CD4-positive, CD25-positive, alpha-beta regulatory T cell (primary cell): ENCODE measurements around the gene CTNNA2. TPM values are rescaled to one million over a fixed set of nuclear protein-coding genes. Genes with fewer than 3 reads are reported as not detected.

Experiments used
- ATAC-seq, 2 donors: fragments of 150-1000 bp; cut with Tn5 transposase; one replicate each; pipeline ENCODE4 v1.10.0; 2021; ENCODE audit warnings: low read depth in 2 of 2, moderate number of reproducible peaks in 2 of 2, moderate library complexity in 1 of 2
- DNase-seq, 3 donors: peaks; one replicate each; pipeline versions ENCODE4 v3.0.0 to v3.0.0-alpha.2; 2012 to 2022; ENCODE audit warnings: mixed read lengths in 1 of 3
- H3K27ac ChIP-seq: one replicate; pipeline ENCODE4 v1.7.0; 2013; ENCODE audit warnings: mild to moderate bottlenecking, low read length; ENCODE audit not compliant: insufficient read depth, poor library complexity, severe bottlenecking
- H3K27me3 ChIP-seq: one replicate; pipeline ENCODE4 v1.7.0; 2013; ENCODE audit warnings: low read length; ENCODE audit not compliant: control insufficient read depth, insufficient read depth
- H3K36me3 ChIP-seq: one replicate; pipeline ENCODE4 v1.7.0; 2013; ENCODE audit warnings: mild to moderate bottlenecking, low read length, moderate library complexity; ENCODE audit not compliant: control insufficient read depth, insufficient read depth
- H3K4me1 ChIP-seq: 2 replicates; pipeline ENCODE4 v1.7.0; 2013; ENCODE audit warnings: mild to moderate bottlenecking, low read length; ENCODE audit not compliant: insufficient read depth, control insufficient read depth, poor library complexity, severe bottlenecking
- H3K4me3 ChIP-seq: one replicate; pipeline ENCODE4 v1.7.0; 2013; ENCODE audit warnings: low read depth, mild to moderate bottlenecking, low read length, moderate library complexity
- H3K9me3 ChIP-seq, 2 experiments: 1 replicate in 1 of 2; 2 replicates in 1 of 2; pipeline ENCODE4 v1.7.0; 2013; ENCODE audit warnings: low read length in 2 of 2, mild to moderate bottlenecking in 1 of 2, moderate library complexity in 1 of 2; ENCODE audit not compliant: control insufficient read depth in 2 of 2
- H3K27ac Mint-ChIP-seq, 3 donors: one replicate each; pipeline ENCODE4 v1.8.0; 2020 to 2022; ENCODE audit warnings: mild to moderate bottlenecking in 3 of 3, mixed read lengths in 3 of 3, moderate library complexity in 2 of 3
- H3K27me3 Mint-ChIP-seq: one replicate; pipeline ENCODE4 v1.8.0; 2022; ENCODE audit warnings: mild to moderate bottlenecking, mixed read lengths
- H3K36me3 Mint-ChIP-seq: one replicate; pipeline ENCODE4 v1.8.0; 2020; ENCODE audit warnings: mixed read lengths
- H3K4me1 Mint-ChIP-seq, 4 donors: one replicate each; pipeline ENCODE4 v1.8.0; 2020 to 2022; ENCODE audit warnings: mixed read lengths in 4 of 4, mild to moderate bottlenecking in 1 of 4
- H3K4me3 Mint-ChIP-seq, 4 donors: one replicate each; pipeline ENCODE4 v1.8.0; 2020 to 2022; ENCODE audit warnings: mild to moderate bottlenecking in 4 of 4, mixed read lengths in 4 of 4, moderate library complexity in 3 of 4
- H3K9me3 Mint-ChIP-seq, 7 donors: one replicate each; pipeline ENCODE4 v1.8.0; 2020 to 2022; ENCODE audit warnings: mixed read lengths in 7 of 7, mild to moderate bottlenecking in 3 of 7, moderate library complexity in 2 of 7
- polyA plus RNA-seq, 4 donors: library from polyadenylated mRNA; unstranded; fragments of 300-500 nt; fragmentation: Illumina TruSeq; gene quantifications; one replicate each; pipeline ENCODE4 v1.2.3, GENCODE V29; 2021
- total RNA-seq: library from RNA; stranded (reverse); gene quantifications from one replicate; pipeline ENCODE4 v1.2.3, GENCODE V29; 2022

The CTNNA2 gene
- total and polyA plus RNA-seq, 5 donors from 2014 or later = not detected

DNA sequence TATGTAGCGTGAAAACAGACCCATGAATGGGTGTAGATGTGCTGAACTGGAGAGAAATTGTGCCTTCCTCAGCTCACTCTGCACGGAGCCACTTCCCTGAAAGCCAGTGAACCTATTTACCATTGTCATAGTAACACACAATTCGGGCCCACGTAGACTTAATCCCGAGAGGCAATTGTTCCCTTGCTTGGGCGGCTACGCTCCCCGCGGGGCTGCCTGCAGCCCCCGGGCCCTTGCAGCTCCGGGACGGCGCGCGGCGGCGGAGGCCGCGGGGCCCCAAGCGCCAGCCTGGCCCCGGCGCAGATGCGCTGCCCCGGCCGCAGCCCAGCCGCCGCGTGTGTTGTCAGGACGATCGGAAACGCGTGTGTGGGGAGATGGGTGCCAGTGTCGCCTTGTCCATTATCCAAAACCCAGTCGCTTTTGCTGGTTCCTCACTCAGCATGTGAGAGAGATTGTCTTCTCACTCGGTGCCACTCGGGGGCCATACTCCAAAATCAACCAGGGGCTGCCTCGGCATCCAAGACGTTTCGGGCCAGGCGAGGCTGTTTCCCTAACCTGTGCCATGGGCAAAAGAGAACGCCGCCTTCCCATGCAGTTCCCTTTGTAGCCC is 809.6 kb downstream of the CTNNA2 start:
- no peaks in the 10 kb centered on the region for H3K4me1 ChIP-seq
- no peaks in the 10 kb centered on the region for H3K27me3 Mint-ChIP-seq
- H3K4me3 ChIP-seq = no peak overlapping the region
- peaks cover 0 to 2% (median 1%) of the 10 kb centered on the region in 7 donors for H3K9me3 Mint-ChIP-seq
- DNase-seq = no peak
- H3K27ac Mint-ChIP-seq = no peak overlapping the region
- no peak for ATAC-seq
- no peak overlapping the region for H3K27ac ChIP-seq
- H3K36me3 ChIP-seq = no peaks in the 10 kb centered on the region
- H3K4me1 Mint-ChIP-seq = no peaks in the 10 kb centered on the region
- H3K27me3 ChIP-seq = no peaks in the 10 kb centered on the region
- no peak overlapping the region for H3K4me3 Mint-ChIP-seq
- no peaks in the 10 kb centered on the region for H3K36me3 Mint-ChIP-seq
- H3K9me3 ChIP-seq = no peaks in the 10 kb centered on the region

- Mint-ChIP-seq H3K4me3 (no peak overlapping the region), H3K27ac (no peak overlapping the region), H3K9me3 (peaks cover 0 to 2% (median 0%) of the 10 kb centered on the region in 7 donors), H3K36me3 (no peaks in the 10 kb centered on the region), H3K27me3 (no peaks in the 10 kb centered on the region), H3K4me1 (no peaks in the 10 kb centered on the region)
- H3K9me3 ChIP-seq = no peaks in the 10 kb centered on the region
- H3K4me1 ChIP-seq = no peaks in the 10 kb centered on the region
- no peak overlapping the region for H3K27ac ChIP-seq
- ATAC-seq = no peak
- DNase-seq = no peak
- no peaks in the 10 kb centered on the region for H3K36me3 ChIP-seq
- no peak overlapping the region for H3K4me3 ChIP-seq
- H3K27me3 ChIP-seq = no peaks in the 10 kb centered on the region
Observed at GRCh38 chr2:80322958-80323357, 810.1 kb downstream of the CTNNA2 start.

GRCh38 chr2:80323610-80324009 is 810.8 kb downstream of the CTNNA2 start:
- no peak overlapping the region for H3K4me3 Mint-ChIP-seq
- Histone ChIP-seq H3K9me3 (no peaks in the 10 kb centered on the region), H3K4me1 (no peaks in the 10 kb centered on the region), H3K27me3 (no peaks in the 10 kb centered on the region), H3K36me3 (no peaks in the 10 kb centered on the region), H3K4me3 (no peak overlapping the region), H3K27ac (no peak overlapping the region)
- DNase-seq (no peak), ATAC-seq (no peak)
- no peaks in the 10 kb centered on the region for H3K27me3 Mint-ChIP-seq
- no peaks in the 10 kb centered on the region for H3K4me1 Mint-ChIP-seq
- no peaks in the 10 kb centered on the region for H3K36me3 Mint-ChIP-seq
- H3K9me3 Mint-ChIP-seq = peaks cover 0 to 3% (median 0%) of the 10 kb centered on the region in 7 donors
- H3K27ac Mint-ChIP-seq = no peak overlapping the region

DNA sequence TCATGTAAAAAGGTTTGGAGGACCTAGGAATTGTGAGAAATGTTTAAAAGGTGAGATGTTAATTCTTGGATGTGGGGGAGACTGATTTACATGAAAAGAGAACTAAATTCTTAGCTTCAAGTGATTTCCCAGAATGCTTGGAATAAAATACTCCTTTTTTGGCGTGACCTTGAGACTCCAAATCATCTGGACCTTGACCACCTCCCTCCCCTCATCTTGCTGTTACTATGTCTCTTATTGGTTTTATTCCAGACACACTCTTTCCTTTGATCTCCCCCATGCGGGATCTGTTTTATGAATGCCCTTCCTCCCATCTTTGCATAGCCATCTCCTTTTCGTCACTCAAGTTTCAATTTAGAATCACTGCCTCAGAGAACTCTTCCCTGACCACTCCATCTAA is 811.7 kb downstream of the CTNNA2 start:
- H3K9me3 ChIP-seq = no peaks in the 10 kb centered on the region
- peaks cover 0 to 3% (median 1%) of the 10 kb centered on the region in 7 donors for H3K9me3 Mint-ChIP-seq
- H3K4me1 ChIP-seq = no peaks in the 10 kb centered on the region
- no peak overlapping the region for H3K4me3 Mint-ChIP-seq
- no peaks in the 10 kb centered on the region for H3K36me3 ChIP-seq
- H3K4me3 ChIP-seq = no peak overlapping the region
- H3K4me1 Mint-ChIP-seq = no peaks in the 10 kb centered on the region
- DNase-seq (no peak), ATAC-seq (no peak)
- H3K27me3 ChIP-seq = no peaks in the 10 kb centered on the region
- H3K36me3 Mint-ChIP-seq = no peaks in the 10 kb centered on the region
- no peak overlapping the region for H3K27ac Mint-ChIP-seq
- no peak overlapping the region for H3K27ac ChIP-seq
- H3K27me3 Mint-ChIP-seq = no peaks in the 10 kb centered on the region

DNA sequence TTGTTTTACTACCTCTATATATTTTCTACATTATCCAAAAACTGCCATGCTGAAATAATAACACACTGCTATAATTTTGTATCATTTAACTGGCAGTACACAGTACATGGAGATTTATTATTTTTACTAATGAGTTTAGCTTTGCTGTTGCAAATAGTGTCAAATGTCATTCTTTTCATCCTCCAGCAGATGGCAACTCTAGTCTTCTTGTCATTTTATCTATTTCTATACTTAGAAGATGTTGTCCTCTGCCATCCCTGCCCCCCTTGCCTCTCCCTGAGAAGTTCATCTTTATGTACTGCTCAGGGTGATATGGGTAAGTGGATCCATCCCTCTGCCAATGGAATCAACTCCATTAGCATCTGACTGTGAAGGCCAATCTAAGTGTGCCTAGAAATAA is 813.4 kb downstream of the CTNNA2 start:
- Histone ChIP-seq H3K9me3 (no peaks in the 10 kb centered on the region), H3K27me3 (no peaks in the 10 kb centered on the region), H3K4me3 (no peak overlapping the region), H3K27ac (no peak overlapping the region), H3K4me1 (no peaks in the 10 kb centered on the region), H3K36me3 (no peaks in the 10 kb centered on the region)
- DNase-seq = no peak
- H3K4me3 Mint-ChIP-seq = no peak overlapping the region
- no peaks in the 10 kb centered on the region for H3K27me3 Mint-ChIP-seq
- H3K4me1 Mint-ChIP-seq = no peaks in the 10 kb centered on the region
- peaks cover 0 to 3% (median 1%) of the 10 kb centered on the region in 7 donors for H3K9me3 Mint-ChIP-seq
- ATAC-seq = no peak
- no peaks in the 10 kb centered on the region for H3K36me3 Mint-ChIP-seq
- no peak overlapping the region for H3K27ac Mint-ChIP-seq

DNA sequence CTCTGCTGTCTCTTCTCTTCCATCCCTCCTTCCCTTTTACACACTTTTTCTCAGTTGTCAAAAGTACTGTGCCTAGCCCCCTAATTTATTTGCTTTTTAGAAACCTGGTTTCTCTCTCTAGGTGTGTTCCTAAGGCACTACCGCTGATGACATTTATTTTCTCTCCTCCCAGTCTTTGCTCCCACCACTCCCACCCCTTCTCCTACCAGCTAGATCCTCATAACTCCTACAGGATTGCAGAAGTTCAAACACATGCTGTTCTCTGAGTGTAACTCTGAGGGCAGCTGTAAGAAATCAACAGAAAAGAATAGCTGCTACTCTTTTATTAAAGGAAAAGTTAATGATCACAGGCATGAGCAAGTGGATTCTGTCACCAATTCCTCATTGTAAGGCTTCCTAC is 814.0 kb downstream of the CTNNA2 start:
- Mint-ChIP-seq H3K27me3 (no peaks in the 10 kb centered on the region), H3K27ac (no peak overlapping the region), H3K9me3 (peaks cover 0 to 3% (median 2%) of the 10 kb centered on the region in 7 donors), H3K36me3 (no peaks in the 10 kb centered on the region), H3K4me3 (no peak overlapping the region), H3K4me1 (no peaks in the 10 kb centered on the region)
- Histone ChIP-seq H3K27me3 (no peaks in the 10 kb centered on the region), H3K4me3 (no peak overlapping the region), H3K9me3 (no peaks in the 10 kb centered on the region), H3K4me1 (no peaks in the 10 kb centered on the region), H3K27ac (no peak overlapping the region), H3K36me3 (no peaks in the 10 kb centered on the region)
- DNase-seq (no peak), ATAC-seq (no peak)

- Mint-ChIP-seq H3K4me1 (no peaks in the 10 kb centered on the region), H3K27me3 (no peaks in the 10 kb centered on the region), H3K9me3 (peaks cover 0 to 11% (median 4%) of the 10 kb centered on the region in 7 donors), H3K4me3 (no peak overlapping the region), H3K27ac (no peak overlapping the region), H3K36me3 (no peaks in the 10 kb centered on the region)
- H3K4me3 ChIP-seq = no peak overlapping the region
- no peak overlapping the region for H3K27ac ChIP-seq
- DNase-seq (no peak), ATAC-seq (no peak)
- no peaks in the 10 kb centered on the region for H3K4me1 ChIP-seq
- no peaks in the 10 kb centered on the region for H3K27me3 ChIP-seq
- no peaks in the 10 kb centered on the region for H3K9me3 ChIP-seq
- H3K36me3 ChIP-seq = no peaks in the 10 kb centered on the region
Observed at GRCh38 chr2:80328159-80328571, 815.3 kb downstream of the CTNNA2 start.

- Histone ChIP-seq H3K9me3 (no peaks in the 10 kb centered on the region), H3K27ac (no peak overlapping the region), H3K27me3 (no peaks in the 10 kb centered on the region), H3K4me3 (no peak overlapping the region), H3K36me3 (no peaks in the 10 kb centered on the region), H3K4me1 (no peaks in the 10 kb centered on the region)
- Mint-ChIP-seq H3K4me3 (no peak overlapping the region), H3K36me3 (no peaks in the 10 kb centered on the region), H3K9me3 (peaks cover 0 to 19% (median 8%) of the 10 kb centered on the region in 7 donors), H3K27ac (no peak overlapping the region), H3K27me3 (peaks cover 4% of the 10 kb centered on the region), H3K4me1 (no peaks in the 10 kb centered on the region)
- ATAC-seq (no peak), DNase-seq (no peak)
Observed at GRCh38 chr2:80329491-80329890, 816.6 kb downstream of the CTNNA2 start.
